Neural progenitor cell (in vitro differentiated cells): Measurements from ENCODE around the gene GNG4.

Experiments used
- CTCF ChIP-seq: fragments of 200-600 bp; sonication (generic); IDR thresholded peaks from 2 replicates; pipeline ENCODE4 v1.5.1; 2017; ENCODE audit warnings: antibody characterized with exemption, mild to moderate bottlenecking
- EZH2phosphoT487 ChIP-seq: fragments of 200-600 bp; sonication (generic); IDR thresholded peaks from 2 replicates; pipeline ENCODE4 v1.6.1; 2017; ENCODE audit warnings: antibody characterized with exemption

DNA sequence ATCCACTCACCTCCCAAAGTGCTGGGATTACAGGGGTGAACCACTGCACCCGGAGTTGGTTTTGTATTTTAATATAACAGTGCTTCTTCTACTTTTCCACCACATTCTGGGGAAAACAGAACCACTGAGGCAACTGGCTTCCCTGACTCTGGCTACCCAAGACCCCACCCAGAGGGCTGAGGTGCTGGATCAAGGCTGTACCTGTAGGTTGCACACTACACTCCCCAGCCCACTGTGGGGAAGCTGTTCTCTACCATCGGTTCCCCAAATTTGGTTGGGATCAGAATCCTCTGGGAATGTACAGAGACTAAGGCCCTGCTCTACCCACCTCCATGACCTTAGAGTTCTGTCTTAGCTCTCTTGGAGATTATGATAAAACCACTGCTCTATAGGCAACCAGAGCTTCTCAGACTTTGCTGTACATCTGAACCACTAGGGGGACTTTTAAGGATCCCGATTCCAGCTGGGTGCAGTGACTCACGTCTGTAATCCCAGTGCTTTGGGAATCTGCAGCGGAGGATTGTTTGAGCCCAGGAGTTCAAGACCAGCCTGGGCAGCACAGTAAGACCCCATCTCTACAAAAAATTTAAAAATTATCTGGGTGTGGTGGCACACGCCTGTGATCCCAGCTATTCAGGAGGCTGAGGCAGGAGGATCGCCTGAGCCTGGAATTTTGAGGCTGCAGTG lies 51.6 kb downstream of the GNG4 start:
- TF ChIP-seq CTCF (peak; percentile 32), EZH2phosphoT487 (no peak)
